ENCODE results near the gene WDR36.

DNA sequence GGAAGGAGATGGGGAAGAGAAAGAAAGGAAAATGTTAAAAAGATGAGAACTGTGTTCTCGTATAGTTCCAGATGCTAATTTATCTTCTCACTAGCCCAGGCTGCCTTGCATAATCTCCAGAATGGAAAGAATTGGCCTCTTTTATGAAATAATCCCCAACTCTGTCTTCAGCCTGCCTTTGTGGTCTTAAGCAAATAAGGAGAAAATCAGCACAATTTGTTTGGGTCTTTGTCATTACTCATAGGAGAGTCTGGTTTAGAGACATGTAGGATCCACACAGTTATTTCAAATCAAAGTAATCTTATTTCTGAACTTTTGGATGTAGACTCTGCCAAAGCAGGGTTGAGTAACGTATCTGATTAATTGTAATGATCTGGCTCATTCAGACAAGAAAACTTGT, 81.3 kb downstream of the WDR36 start:
- no peak for TF ChIP-seq SREBF2 (IDR thresholded peaks at IDR 0.05)
- TF ChIP-seq, protein P1, sequence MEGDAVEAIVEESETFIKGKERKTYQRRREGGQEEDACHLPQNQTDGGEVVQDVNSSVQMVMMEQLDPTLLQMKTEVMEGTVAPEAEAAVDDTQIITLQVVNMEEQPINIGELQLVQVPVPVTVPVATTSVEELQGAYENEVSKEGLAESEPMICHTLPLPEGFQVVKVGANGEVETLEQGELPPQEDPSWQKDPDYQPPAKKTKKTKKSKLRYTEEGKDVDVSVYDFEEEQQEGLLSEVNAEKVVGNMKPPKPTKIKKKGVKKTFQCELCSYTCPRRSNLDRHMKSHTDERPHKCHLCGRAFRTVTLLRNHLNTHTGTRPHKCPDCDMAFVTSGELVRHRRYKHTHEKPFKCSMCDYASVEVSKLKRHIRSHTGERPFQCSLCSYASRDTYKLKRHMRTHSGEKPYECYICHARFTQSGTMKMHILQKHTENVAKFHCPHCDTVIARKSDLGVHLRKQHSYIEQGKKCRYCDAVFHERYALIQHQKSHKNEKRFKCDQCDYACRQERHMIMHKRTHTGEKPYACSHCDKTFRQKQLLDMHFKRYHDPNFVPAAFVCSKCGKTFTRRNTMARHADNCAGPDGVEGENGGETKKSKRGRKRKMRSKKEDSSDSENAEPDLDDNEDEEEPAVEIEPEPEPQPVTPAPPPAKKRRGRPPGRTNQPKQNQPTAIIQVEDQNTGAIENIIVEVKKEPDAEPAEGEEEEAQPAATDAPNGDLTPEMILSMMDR (IDR thresholded peaks at IDR 0.05): no peak
- TF ChIP-seq, protein P2, sequence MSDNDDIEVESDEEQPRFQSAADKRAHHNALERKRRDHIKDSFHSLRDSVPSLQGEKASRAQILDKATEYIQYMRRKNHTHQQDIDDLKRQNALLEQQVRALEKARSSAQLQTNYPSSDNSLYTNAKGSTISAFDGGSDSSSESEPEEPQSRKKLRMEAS (IDR thresholded peaks at IDR 0.05): no peak
- TF ChIP-seq TP53 (CRISPR knock-in tag; IDR thresholded peaks at IDR 0.05): no peak
- TF ChIP-seq MAFK (IDR thresholded peaks at IDR 0.05; ENCODE audit: partially characterized antibody): no peak
